Left ventricle myocardium inferior (tissue), 1 donor: Measurements from ENCODE around the gene HOXA7. TPM values are rescaled to one million over a fixed set of nuclear protein-coding genes. Genes with fewer than 3 reads are reported as not detected.
A peak's percentile ranks its signal among the peaks of the same experiment; 100 is the strongest.

Experiments
- DNase-seq: peaks from one replicate; pipeline ENCODE4 v3.0.0-alpha.2; 2020
- H3K27ac ChIP-seq: fragments of 200-600 bp; replicated peaks from 2 replicates; pipeline ENCODE4 v1.8.0; 2021
- H3K27me3 ChIP-seq: fragments of 200-600 bp; 2 replicates; pipeline ENCODE4 v1.8.0; 2021; ENCODE audit warnings: low read depth
- H3K36me3 ChIP-seq: fragments of 200-600 bp; 2 replicates; pipeline ENCODE4 v1.8.0; 2021
- H3K4me1 ChIP-seq: fragments of 200-600 bp; 2 replicates; pipeline ENCODE4 v1.8.0; 2021
- H3K4me3 ChIP-seq: fragments of 200-600 bp; 2 replicates; pipeline ENCODE4 v1.8.0; 2021; ENCODE audit warnings: mild to moderate bottlenecking, moderate library complexity
- H3K9me3 ChIP-seq: fragments of 200-600 bp; replicated peaks from 2 replicates; pipeline ENCODE4 v1.8.0; 2021
- intact Hi-C: fragments of 100-400 bp; cut with micrococcal nuclease; formaldehyde crosslinking; loops from one replicate; pipeline ENCODE4 v1.11.0; 2022
- total RNA-seq: library from RNA; stranded (reverse); fragmentation: NEBNext Ultra II Directional; extraction: Animal tissue kit (Norgen Biotek cat#: 25700); gene quantifications from one replicate; pipeline ENCODE4 v1.2.1, GENCODE V29; 2021
- TF ChIP-seq, protein P1 (sequence below): fragments of 200-600 bp; IDR thresholded peaks from 2 replicates; pipeline ENCODE4 v1.8.0; 2021; ENCODE audit warnings: antibody characterized with exemption, mild to moderate bottlenecking, borderline replicate concordance
- donor health status: DM: no; HTN: yes; CAD: no; lungs with severe emphysema.

HOXA7 gene
- total RNA-seq, 1 donor from 2014 or later, result 0.36 TPM

DNA sequence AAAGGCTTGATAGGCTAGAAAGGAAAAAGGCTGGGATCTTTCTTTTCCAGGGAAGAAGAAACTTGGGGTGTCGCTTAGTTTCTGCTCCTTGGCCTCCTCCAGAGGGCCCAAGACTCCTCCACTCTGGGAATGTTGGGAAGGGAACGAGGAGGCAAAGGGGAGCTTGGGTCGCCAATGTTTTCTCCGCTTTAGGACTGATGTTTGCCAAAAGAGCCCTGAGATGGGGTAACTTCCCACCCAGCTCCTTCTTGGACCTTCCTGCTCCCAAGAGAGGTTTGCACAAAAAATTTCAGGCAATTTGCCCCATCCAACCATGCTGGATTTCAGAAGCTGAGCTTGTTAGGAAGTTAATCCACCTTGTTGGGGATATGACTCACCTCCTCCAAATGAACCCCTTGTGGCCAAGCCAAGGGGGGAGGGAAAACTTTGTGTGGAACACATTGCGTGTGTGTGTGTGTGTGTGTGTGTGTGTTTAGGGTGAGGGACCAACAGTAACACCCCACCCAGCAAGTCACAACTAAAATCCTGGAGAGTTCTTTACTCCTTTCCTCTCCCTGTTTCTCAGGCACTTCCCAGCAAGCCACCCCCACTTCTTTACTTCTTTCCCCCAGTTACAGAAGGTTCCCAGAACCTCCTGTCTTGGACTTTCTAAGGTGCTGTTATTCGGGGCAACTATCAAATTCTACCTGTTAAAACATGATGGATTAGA lies 45.3 kb downstream of the HOXA7 start:
- intact Hi-C loops, result no loop called here
- Histone ChIP-seq H3K4me3 (no peak overlapping the region), H3K9me3 (no peaks in the 10 kb centered on the region)

GRCh38 chr7:27110186-27111031 lies 46.1 kb downstream of the HOXA7 start:
- H3K4me3 ChIP-seq, result no peak overlapping the region
- H3K27me3 ChIP-seq, result peaks cover 98% of the 10 kb centered on the region
- DNase-seq, result no peak
- intact Hi-C loops, result no loop called here
- no peaks in the 10 kb centered on the region for H3K36me3 ChIP-seq
- TF ChIP-seq, protein P1, sequence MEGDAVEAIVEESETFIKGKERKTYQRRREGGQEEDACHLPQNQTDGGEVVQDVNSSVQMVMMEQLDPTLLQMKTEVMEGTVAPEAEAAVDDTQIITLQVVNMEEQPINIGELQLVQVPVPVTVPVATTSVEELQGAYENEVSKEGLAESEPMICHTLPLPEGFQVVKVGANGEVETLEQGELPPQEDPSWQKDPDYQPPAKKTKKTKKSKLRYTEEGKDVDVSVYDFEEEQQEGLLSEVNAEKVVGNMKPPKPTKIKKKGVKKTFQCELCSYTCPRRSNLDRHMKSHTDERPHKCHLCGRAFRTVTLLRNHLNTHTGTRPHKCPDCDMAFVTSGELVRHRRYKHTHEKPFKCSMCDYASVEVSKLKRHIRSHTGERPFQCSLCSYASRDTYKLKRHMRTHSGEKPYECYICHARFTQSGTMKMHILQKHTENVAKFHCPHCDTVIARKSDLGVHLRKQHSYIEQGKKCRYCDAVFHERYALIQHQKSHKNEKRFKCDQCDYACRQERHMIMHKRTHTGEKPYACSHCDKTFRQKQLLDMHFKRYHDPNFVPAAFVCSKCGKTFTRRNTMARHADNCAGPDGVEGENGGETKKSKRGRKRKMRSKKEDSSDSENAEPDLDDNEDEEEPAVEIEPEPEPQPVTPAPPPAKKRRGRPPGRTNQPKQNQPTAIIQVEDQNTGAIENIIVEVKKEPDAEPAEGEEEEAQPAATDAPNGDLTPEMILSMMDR, result no peak
- H3K4me1 ChIP-seq, result peaks cover 28% of the 10 kb centered on the region
- no peaks in the 10 kb centered on the region for H3K9me3 ChIP-seq
- H3K27ac ChIP-seq, result peak overlapping the region; percentile 23

More for the DNA sequence above, 45.3 kb downstream of the HOXA7 start:
- Histone ChIP-seq H3K27me3 (peaks cover 98% of the 10 kb centered on the region), H3K4me1 (peaks cover 32% of the 10 kb centered on the region), H3K27ac (peak overlapping the region; percentile 23), H3K36me3 (no peaks in the 10 kb centered on the region)
- TF ChIP-seq, protein P1, result no peak
- DNase-seq, result no peak

DNA sequence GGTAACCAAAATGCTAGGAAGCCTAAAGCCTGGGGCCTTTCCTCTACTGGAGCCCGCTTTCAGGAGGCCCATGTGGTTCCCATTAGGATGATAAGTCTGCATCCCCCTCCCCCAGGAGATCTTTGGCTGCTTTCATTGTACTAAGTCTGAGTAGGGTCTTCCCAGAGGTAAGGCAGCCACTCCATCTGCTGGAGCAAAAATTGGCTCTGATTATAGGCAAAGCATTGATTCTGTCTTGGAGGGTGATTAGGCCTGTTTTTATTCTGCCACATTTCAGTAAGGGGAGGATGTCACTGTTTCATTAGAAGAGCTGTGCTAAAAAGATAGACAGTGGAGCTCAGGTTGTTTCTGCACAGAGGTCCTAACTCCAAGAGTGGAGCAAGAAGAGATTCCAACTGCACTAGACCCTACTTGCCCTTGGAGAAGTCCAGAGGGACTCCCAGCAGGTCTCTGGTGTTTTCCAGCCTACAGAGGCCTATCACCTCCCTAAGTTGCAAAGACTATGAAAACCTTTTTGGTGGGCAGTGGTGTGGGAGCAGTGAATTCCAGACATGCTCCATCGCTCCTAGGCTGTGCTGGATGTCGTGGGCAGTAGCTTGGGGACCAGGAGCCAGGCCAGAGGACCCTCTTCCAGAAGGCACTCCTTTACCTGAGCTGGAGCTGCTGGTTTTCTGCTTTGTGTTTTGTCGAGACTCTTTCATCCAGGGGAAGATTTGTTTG lies 46.8 kb downstream of the HOXA7 start:
- DNase-seq, result no peak
- no peak overlapping the region for H3K27ac ChIP-seq
- H3K27me3 ChIP-seq, result peaks cover 99% of the 10 kb centered on the region
- intact Hi-C loops, result no loop called here
- TF ChIP-seq, protein P1, result no peak
- no peaks in the 10 kb centered on the region for H3K9me3 ChIP-seq
- H3K36me3 ChIP-seq, result no peaks in the 10 kb centered on the region
- H3K4me3 ChIP-seq, result no peak overlapping the region
- H3K4me1 ChIP-seq, result peaks cover 22% of the 10 kb centered on the region

DNA sequence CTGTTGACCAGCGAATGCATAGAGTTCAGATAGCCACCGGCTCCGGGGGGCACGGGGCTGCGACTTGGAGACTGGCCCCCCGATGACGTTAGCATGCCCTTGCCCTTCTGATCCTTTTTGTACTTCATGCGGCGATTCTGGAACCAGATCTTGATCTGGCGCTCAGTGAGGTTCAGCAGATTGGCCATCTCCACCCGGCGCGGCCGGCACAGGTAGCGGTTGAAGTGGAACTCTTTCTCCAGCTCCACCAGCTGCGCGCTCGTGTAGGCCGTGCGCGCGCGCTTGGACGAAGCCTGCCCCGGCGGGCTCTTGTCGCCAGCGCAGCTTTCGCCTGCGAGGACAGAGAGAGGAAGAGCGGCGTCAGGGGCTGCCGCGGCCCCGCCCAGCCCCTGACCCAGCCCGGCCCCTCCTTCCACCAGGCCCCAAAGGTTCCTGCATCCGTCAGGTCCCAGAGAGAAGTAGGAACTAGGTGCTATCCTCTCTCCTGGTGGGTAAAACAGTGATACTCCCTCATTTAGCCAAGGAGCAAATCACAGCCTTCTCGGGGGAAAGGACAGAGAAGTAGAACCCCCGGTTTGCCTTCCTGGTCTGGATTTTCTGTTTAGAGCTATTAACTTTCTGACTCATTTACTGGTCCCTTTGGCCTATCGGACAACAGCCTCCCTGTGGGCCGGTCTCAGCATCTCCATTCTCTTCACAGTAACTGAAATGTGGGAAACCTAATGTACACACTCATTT lies 47.9 kb downstream of the HOXA7 start:
- intact Hi-C loops, result no loop called here
- peaks cover 21% of the 10 kb centered on the region for H3K4me1 ChIP-seq
- TF ChIP-seq, protein P1, result peak; percentile 11
- H3K27ac ChIP-seq, result peak overlapping the region; percentile 73
- H3K36me3 ChIP-seq, result no peaks in the 10 kb centered on the region
- DNase-seq, result no peak
- H3K9me3 ChIP-seq, result no peaks in the 10 kb centered on the region
- peaks cover 100% of the 10 kb centered on the region for H3K27me3 ChIP-seq
- H3K4me3 ChIP-seq, result peak overlapping the region; percentile 50
